Activated CD4-positive, CD25-positive, alpha-beta regulatory T cell treated with anti-CD3 and anti-CD28 coated beads, Interleukin-2, amount 50 U/mL, for 72 hours (primary cell): ENCODE results near the gene EP400.
"Not testable (repeated sequence)": the region's sequence is repeated elsewhere in the genome, so short reads cannot be mapped to it uniquely, and the experiment has no call there.

ENCODE experiments used
- DNase-seq: peaks from one replicate; pipeline ENCODE4 v3.0.0; 2021

Gene EP400

DNA sequence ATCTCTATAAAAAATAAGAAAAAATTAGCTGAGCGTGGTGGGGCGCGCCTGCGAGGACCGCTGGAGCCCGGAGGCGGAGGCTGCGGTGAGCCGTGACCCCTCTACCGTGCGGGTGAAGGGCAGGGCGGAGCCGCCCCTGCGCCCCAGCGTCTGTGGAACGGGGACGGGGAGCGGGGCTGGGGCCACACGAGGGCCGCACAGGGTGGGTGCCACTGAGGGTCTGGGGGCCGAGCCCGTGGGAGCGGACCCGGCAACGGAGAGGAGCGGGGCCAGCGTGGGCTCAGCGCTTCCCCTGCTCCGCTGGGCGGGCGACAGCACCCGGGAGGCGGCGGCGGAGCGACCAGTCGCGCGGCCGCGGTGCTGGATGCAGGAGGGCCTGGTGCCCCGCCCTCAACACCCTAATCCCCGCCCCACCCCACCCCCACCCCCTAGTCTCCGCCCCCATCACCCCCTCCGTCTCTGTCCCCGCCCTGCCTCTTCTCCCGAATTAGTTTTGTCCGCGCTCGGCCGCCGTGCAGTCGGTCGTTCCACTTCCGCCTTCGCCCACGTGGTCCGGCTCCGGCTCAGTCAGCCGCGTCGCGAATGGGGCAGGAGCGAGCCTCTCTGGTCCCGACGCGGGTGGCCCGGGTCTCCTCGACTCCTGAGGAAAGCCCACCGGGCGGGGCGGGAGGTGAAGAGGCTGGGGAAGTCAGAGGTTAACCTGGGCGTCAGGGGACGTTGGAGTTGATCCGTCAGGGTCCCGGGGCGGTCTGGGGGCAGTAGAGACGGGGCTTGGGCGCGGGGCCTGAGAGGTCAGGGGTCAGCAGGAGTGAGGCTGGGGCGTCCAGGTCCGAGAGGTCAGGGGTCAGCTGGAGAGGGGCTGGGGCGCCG lies 20.8 kb upstream of the EP400 start, which contains the start of gene PUS1:
PUS1 (plus strand) TSS at position 566 of the 870 bp plus-strand sequence. CDS start 447 bp downstream, outside the sequence.
- peak; percentile 91 for DNase-seq

DNA sequence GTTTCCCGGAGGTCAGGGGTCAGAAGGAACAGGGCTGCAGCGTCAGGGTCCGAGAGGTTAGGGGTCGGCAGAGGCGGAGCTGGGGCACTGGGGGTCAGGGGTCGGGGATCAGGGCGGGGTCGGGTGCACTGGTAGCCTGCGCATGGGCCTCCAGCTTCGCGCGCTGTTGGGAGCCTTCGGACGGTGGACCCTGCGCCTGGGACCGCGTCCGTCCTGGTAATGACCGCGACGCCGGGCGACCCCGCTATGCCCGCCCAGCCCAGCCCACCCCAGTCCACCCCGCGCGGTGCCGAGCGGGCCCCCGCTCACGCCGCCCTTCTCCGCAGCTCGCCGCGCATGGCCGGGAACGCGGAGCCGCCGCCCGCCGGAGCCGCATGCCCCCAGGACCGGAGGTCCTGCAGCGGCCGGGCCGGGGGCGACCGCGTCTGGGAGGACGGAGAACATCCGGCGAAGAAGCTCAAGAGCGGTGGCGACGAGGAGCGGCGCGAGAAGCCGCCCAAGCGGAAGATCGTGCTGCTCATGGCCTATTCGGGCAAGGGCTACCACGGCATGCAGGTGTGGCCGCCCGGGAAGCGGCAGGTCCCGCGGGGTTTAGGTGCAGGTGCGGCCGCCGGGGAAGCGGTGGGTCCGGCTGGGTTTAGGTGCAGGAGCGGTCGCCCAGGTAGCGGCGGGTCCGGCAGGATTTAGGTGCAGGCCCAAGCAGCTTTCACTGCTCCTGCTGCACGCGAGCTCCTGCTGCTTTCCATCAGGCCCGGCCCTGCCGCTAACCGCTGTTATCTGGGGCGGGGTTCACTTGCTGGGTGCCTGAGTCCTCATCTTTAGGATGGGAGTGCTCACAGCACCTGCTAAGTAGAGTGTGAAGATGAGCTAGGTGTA lies 19.9 kb upstream of the EP400 start:
- peak; percentile 49 for DNase-seq

DNA sequence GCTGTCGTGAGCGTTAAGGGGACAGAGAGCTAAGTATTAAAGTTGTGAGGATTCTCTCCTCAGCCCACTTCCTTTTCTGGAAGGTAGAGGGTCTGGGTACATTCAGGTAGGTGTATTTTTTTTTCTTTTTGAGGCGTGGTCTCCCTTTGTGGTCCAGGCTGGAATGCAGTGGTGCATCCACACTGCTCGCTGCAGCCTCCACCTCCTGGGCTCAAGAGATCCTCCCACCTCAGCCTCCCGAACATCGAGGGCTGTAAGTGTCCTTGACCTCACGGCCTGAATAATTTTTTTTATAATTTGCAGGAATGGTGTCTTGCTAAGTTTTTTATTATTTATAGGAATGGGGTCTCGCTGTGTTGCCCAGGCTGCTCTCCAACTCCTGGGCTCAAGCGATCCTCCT lies 19.2 kb upstream of the EP400 start:
- no peak for DNase-seq

DNA sequence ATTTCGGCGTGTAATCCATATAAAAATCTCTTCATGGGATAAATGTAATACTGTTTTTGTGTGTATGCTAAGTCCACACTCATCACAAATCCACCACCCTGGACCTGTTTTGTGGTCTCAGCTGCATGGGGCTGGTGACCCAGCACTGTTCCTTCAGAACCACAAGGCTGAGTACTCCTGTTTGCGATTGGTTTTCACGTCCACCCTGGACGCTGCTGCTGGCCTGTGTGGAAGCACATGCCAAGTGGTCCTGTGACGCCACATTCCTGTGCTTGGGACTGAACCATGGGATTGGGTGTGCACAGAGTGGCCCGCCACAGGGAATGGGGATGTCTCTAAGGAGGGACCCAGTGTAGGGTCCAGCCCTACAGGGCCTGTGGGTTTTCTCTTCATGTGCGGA lies 16.4 kb upstream of the EP400 start:
- no peak for DNase-seq

DNA sequence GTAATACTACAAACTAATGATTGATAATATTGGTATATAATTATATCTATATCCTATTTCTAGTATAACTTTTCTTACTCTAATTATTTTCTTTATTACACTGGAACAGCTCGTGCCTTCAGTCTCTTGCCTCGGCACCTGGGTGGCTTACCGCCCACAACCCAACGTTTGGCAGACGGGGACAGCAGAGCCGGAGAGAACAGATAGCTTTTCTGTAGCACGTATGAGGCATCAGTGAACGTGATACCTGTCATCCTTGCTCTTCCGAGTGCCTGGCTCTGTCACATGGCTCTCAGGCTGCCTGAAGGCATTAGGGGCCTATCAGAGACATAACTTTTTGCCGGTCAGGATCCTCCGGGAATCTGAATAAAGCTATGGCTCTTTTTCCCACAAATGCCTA lies 15.2 kb upstream of the EP400 start:
- no peak for DNase-seq

GRCh38 chr12:131938082-131938481 lies 11.7 kb upstream of the EP400 start:
- DNase-seq = no peak

GRCh38 chr12:131939007-131939406 lies 10.7 kb upstream of the EP400 start:
- DNase-seq = no peak

GRCh38 chr12:131940141-131940547 lies 9.6 kb upstream of the EP400 start:
- no peak for DNase-seq

DNA sequence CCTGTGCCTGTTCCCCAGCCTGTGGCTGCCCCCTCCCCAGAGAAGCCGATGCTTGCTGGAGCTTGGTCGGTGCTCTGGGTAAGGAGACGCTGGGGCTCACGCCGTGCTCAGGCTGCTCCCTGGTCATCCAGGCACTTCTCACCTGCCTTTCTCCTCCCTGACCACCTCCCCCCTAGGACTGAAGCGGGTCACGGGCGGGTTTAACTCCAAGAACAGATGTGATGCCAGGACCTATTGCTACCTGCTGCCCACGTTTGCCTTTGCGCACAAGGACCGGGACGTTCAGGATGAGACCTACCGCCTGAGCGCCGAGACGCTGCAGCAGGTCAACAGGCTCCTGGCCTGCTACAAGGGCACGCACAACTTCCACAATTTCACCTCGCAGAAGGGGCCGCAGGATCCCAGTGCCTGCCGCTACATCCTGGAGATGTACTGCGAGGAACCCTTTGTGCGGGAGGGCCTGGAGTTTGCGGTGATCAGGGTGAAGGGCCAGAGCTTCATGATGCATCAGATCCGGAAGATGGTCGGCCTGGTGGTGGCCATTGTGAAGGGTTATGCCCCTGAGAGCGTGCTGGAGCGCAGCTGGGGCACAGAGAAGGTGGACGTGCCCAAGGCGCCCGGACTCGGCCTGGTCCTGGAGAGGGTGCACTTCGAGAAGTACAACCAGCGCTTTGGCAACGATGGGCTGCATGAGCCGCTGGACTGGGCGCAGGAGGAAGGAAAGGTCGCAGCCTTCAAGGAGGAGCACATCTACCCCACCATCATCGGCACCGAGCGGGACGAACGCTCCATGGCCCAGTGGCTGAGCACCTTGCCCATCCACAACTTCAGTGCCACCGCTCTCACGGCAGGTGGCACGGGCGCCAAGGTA lies 8.4 kb upstream of the EP400 start:
- no peak for DNase-seq

DNA sequence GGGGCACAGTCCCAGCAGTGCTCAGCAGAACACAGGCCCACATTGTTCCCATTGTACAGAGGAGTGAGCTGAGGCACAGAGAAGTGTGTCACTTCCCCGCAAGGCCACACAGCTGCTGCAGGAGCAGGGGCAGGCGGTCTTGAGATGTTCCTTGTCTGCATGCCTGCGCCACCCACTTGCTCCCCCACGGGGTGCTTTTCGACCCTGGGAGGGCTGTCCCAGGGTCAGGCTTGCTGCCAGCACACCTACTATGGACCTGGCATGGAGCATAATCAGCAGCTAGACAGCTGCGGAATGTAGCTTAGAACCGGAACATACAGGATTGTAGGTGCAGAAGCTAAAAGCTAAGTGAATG lies 7.8 kb upstream of the EP400 start:
- no peak for DNase-seq

DNA sequence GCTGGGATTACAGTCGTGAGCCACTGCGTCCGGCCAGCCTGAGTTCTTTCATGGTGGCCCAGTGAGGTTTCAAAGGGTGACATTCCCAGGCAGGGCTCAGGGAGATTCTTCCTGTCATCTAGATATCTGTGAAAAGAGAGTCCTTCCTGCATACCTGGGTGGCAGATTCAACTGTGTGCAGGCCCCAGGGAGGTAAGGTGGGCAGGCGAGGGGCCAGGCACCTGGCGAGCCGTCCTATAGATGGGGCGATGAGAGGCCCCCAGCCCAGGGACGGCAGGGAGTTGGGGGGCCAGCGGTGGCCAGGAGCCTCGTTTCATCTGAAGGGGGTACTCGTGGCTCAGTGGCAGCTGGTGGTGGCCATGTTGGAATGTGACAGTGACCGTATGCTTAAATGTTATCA lies 7.1 kb upstream of the EP400 start:
- no peak for DNase-seq

- DNase-seq = no peak
These were observed 6.4 kb upstream of the EP400 start for GRCh38 chr12:131943389-131943788.

DNA sequence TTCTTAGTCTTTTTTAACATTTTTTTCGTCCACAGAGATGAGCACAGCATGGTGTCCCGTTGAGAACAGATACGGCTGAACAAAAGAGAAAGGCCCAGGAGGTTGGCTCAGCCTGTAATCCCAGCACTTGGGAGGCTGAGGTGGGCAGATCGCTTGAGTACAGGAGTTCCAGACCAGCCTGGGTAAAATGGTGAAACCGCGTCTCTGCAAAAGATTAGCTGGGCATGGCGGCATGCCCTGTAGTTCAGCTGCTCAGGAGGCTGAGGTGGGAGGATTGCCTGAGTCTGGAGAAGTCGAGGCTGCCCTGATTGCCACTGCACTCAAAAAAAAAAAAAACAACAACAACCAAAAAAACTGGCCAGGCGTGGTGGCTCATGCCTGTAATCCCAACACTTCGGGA lies 5.9 kb upstream of the EP400 start:
- peak; percentile 0 for DNase-seq

- DNase-seq = peak; percentile 27
These were observed 5.0 kb upstream of the EP400 start for GRCh38 chr12:131944601-131945251.

DNA sequence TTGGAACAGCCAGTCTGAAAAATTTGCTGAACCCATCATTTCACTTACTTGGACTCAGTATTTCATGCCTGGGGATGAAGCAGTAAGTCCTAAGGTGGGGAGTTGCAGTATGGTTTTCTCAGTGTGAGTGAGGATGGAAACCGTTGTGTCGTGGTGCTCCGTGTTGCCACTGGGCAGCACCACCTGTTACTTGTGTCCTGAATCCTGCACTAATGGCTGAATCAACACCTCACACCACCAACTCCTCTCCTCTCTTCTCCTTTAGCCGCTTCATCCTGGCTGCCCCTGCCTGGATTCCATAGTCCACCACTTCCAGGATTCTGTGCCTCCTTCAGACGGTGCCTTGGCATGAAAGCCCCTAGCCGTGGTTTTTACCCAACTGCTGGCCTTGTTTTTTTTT lies 3.0 kb upstream of the EP400 start:
- DNase-seq = no peak

DNA sequence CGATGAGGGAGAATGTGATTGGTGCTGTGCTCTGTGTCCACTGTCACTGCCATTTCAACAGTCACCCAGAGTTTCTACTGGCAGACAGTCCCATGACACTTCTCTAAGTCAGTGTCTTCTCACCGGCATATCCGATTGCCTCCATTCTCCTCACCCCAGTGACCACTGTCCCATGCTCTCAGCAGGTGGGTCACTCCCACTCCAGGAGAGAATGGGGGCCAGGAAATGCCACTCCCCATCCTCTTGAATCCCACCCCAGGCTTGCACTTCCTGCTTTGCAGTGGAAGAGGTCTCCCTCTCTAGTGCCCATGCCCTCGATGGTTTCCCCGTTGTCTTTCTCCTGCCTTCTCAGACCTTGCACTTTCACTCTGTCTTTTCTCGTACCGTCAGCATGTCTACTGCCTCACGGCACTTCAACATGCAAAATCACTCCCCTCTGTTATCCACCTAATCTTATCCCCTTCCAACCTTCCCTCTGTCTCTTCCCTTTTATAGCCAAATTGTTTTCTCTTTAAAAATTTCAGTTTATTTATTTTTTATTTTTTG lies 2.2 kb upstream of the EP400 start:
- DNase-seq = no peak

GRCh38 chr12:131948166-131948712 lies 1.5 kb upstream of the EP400 start:
- no peak for DNase-seq

GRCh38 chr12:131948713-131949430 lies 870 bp upstream of the EP400 start:
- not testable (repeated sequence) for DNase-seq

DNA sequence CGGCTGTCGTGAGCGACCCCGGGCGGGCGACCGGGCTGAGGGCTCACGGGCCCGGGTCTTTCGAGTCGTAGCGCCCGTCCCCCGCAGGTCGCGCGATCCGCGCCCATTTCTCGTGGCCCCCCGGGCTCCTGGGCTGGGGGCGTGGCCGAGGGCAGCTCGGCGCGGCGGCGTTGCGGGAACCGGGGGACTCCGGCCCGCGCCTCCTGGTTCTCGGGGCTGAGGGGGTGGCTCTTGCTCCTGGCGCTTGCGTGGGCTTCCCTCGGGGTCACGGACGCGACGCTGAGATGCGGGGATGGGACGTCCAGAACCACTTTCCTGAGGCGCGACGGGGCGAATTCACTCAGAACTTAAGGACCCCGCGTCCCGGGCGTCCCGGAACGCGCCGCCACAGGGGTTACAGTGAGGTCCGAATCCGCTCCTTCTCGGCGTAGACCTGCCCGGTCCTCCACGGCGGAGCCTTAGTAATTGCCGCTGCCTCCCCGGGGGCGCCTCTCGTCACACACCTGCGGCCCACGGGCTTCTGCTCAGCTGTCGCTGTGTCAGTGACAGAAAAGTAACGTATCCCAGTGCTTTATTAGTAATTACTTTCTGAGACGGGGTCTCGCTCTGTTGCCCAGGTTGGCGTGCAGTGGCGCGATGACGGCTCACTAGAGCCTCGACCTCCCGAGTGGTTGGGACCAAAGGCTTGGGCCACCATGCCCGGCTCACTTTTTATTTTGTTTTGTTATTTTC lies 606 bp downstream of the EP400 start:
- peak; percentile 52 for DNase-seq

DNA sequence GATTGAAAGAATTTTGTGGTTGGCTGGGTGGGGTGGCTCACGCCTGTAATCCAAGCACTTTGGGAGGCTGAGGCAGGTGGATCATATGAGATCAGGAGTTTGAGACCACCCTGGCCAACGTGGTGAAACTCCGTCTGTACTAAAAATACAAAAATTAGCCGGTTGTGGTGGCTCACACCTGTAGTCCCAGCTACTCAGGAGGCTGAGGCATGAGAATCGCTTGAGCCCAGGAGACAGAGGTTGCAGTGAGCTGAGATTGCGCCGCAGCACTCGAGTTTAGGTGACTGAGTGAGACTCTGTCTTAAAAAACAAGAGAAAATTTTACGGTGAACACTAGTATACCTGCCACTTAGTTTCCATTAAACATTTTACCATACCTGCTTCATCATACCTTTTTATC lies 4.1 kb downstream of the EP400 start:
- not testable (repeated sequence) for DNase-seq
